ENCODE results near the gene FAM170B. TPM values are rescaled to one million over a fixed set of nuclear protein-coding genes. Genes with fewer than 3 reads are reported as not detected.

The FAM170B gene
- total and polyA plus RNA-seq, 10 donors, result 0.05 to 0.06 TPM; not detected in 8

DNA sequence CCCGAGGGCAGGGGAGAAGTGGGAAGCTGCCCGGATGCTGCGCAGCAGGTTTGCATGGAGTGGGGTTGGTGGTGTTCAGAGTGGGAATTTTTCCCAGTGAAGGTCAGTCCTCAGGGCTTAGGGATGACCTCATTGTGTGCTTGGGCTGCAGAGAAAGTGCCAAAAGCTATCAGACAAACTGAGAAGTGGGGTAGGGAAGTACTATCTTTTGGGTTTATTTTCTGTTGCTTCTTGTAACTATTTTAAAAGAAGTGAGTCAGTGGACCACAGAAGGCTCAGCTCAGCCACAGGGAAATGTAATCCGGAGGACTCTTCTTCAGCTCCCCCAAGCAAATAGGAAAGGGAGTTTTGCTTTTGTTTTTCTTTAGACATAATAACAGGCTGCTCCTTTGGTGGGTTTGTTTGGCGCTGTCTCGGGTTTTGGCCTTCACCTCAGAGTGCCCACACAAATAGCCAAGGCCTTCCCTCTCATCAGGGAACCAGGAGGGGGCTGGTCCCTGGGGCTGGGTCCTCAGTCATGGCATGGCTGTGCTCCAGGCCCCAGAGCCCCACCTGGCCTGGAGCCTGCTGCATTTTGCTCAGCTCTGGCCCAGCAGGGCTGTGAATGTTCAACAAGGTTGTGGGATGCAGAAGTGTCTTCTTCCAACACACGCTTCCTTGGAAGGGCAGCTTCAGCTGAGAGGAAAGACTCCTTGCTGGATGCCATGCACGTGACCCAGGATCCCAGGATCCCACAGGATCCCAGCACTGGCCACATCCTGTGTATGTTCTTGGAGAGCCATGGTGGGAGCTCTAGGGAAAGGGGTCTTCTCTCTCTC, 5.4 kb upstream of the FAM170B start:
- H3K27me3 ChIP-seq (replicated peaks in 1 of 7), result no peaks in the 10 kb centered on the region
- no peak overlapping the region for H3K4me3 ChIP-seq
- H3K27ac ChIP-seq, result no peak overlapping the region
- TF ChIP-seq, protein P1, sequence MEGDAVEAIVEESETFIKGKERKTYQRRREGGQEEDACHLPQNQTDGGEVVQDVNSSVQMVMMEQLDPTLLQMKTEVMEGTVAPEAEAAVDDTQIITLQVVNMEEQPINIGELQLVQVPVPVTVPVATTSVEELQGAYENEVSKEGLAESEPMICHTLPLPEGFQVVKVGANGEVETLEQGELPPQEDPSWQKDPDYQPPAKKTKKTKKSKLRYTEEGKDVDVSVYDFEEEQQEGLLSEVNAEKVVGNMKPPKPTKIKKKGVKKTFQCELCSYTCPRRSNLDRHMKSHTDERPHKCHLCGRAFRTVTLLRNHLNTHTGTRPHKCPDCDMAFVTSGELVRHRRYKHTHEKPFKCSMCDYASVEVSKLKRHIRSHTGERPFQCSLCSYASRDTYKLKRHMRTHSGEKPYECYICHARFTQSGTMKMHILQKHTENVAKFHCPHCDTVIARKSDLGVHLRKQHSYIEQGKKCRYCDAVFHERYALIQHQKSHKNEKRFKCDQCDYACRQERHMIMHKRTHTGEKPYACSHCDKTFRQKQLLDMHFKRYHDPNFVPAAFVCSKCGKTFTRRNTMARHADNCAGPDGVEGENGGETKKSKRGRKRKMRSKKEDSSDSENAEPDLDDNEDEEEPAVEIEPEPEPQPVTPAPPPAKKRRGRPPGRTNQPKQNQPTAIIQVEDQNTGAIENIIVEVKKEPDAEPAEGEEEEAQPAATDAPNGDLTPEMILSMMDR (IDR thresholded peaks at IDR 0.05 in 8 of 11, conservative IDR thresholded peaks at IDR 0.05 in 3 of 11), result no peak
- TF ChIP-seq POLR2AphosphoS5 (IDR thresholded peaks at IDR 0.05) (no peak), POLR2A (IDR thresholded peaks at IDR 0.05) (no peak)
- no peaks in the 10 kb centered on the region for H3K36me3 ChIP-seq
- H3K9me3 ChIP-seq, result no peaks in the 10 kb centered on the region
- H3K4me1 ChIP-seq, result peaks cover 0 to 20% (median 0%) of the 10 kb centered on the region in 6 donors
- intact Hi-C loops (cut with DNase I; ENCODE audit: low total_unique reads), result no loop called here
- DNase-seq, result no peak
- 46 to 81% (median 74%) methylated on average over 6 to 8 of the region's 8 CpGs for WGBS, 5 donors

DNA sequence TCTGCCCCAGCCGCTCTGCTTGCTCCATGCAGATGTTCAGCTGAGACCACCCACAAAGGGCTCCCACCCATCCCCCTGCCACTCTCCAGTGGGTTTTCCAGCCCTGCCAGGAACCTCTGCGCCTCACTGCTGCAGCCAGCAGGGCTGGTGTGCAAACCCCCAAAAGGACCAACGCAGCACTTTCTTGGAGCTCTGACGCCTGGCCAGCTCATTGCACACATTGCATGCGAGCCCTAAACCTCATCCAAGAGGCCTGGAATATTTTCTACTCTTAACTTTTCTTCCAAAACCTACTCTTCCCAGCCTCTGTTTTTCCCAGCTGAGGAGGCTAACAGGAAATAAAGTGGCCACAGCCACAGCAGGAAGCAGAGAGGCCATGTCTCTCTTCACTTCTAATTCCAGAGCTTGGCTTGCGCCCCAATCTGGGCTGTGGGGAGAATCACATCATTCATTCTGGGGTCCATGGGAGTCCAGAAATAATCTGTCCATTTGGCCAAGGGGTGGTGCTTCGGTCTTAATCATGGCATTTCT, 4.6 kb upstream of the FAM170B start:
- DNase-seq, result no peak
- H3K27ac ChIP-seq, result no peak overlapping the region
- H3K4me1 ChIP-seq, result peaks cover 0 to 20% (median 0%) of the 10 kb centered on the region in 6 donors
- H3K27me3 ChIP-seq (replicated peaks in 1 of 7), result peaks cover 0 to 5% (median 0%) of the 10 kb centered on the region in 7 donors
- no peaks in the 10 kb centered on the region for H3K9me3 ChIP-seq
- no peak for TF ChIP-seq POLR2AphosphoS5 (IDR thresholded peaks at IDR 0.05)
- TF ChIP-seq POLR2A (IDR thresholded peaks at IDR 0.05), result no peak
- TF ChIP-seq, protein P1 (IDR thresholded peaks at IDR 0.05 in 8 of 11, conservative IDR thresholded peaks at IDR 0.05 in 3 of 11), result no peak
- WGBS, 5 donors, result 86 to 97% (median 94%) methylated on average over 7 of the region's 7 CpGs
- H3K4me3 ChIP-seq, result no peak overlapping the region
- no peaks in the 10 kb centered on the region for H3K36me3 ChIP-seq
- intact Hi-C loops (cut with DNase I; ENCODE audit: low total_unique reads), result no loop called here

DNA sequence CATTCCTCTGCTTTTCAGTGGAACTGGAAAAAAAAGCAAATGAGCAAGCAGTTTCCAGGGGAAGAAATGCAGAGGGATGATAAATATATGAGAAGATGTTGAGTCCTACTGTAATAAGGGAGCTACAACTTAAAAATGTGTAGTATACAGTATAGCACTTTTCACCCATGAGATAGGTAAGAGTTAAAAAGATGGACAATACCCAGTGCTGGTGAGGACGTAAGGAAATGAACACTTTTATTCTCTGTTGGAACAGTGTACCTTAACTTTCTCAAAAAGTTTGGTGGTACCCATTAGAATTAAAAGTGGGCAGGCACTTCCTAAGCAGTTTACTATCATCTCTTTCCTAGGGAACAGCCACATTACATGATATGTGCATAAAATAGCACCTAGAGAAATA, 2.7 kb upstream of the FAM170B start:
- H3K9me3 ChIP-seq, result no peaks in the 10 kb centered on the region
- intact Hi-C loops (cut with DNase I; ENCODE audit: low total_unique reads), result no loop called here
- no peak overlapping the region for H3K4me3 ChIP-seq
- DNase-seq, result no peak
- H3K27me3 ChIP-seq (replicated peaks in 1 of 7), result peaks cover 0 to 14% (median 0%) of the 10 kb centered on the region in 7 donors
- H3K27ac ChIP-seq, result peak overlapping the region in 1 of 8 donors; percentile 74
- TF ChIP-seq POLR2A (IDR thresholded peaks at IDR 0.05), result no peak
- TF ChIP-seq, protein P1 (IDR thresholded peaks at IDR 0.05 in 8 of 11, conservative IDR thresholded peaks at IDR 0.05 in 3 of 11), result no peak
- 68 to 86% (median 73%) methylated on average over 1 of the region's 1 CpG for WGBS, 5 donors
- H3K36me3 ChIP-seq, result no peaks in the 10 kb centered on the region
- peaks cover 0 to 20% (median 0%) of the 10 kb centered on the region in 6 donors for H3K4me1 ChIP-seq
